Mammary epithelial cell (primary cell): ENCODE measurements around the gene CEP128.

Experiments
- CTCF ChIP-seq, 2 donors: IDR thresholded peaks in 1 of 2; conservative IDR thresholded peaks in 1 of 2; 2 replicates each; pipeline ENCODE4 v1.5.1; 2011 to 2012; ENCODE audit warnings: inconsistent platforms in 2 of 2, low read length in 2 of 2, mild to moderate bottlenecking in 2 of 2, control low read depth in 1 of 2, low read depth in 1 of 2; ENCODE audit not compliant: insufficient read depth in 1 of 2; ENCODE audit errors: extremely low read depth in 1 of 2
- EZH2 ChIP-seq: IDR thresholded peaks from 2 replicates; pipeline ENCODE4 v1.6.1; 2012; ENCODE audit warnings: low read length, inconsistent platforms, borderline replicate concordance

GRCh38 chr14:80498533-80498932, 443.0 kb downstream of the CEP128 start:
- TF ChIP-seq CTCF (conservative IDR thresholded peaks at IDR 0.05 in 1 of 2, IDR thresholded peaks at IDR 0.05 in 1 of 2; ENCODE audit: extremely low read depth in 1 of 2, insufficient read depth in 1 of 2, low read depth in 1 of 2, low read length in 2 of 2): no peak
- no peak for TF ChIP-seq EZH2
